Measurements from ENCODE around the gene TRAF5.
"Not testable (repeated sequence)": the region's sequence is repeated elsewhere in the genome, so short reads cannot be mapped to it uniquely, and the experiment has no call there.

The TRAF5 gene

GRCh38 chr1:211326528-211327345 is at the start of gene TRAF5:
Gene TRAF5, plus strand, starts transcription at chr1:211326833. Its CDS starts 26,407 bp downstream, at chr1:211353240.
- DNase-seq, result peak; percentile 63

DNA sequence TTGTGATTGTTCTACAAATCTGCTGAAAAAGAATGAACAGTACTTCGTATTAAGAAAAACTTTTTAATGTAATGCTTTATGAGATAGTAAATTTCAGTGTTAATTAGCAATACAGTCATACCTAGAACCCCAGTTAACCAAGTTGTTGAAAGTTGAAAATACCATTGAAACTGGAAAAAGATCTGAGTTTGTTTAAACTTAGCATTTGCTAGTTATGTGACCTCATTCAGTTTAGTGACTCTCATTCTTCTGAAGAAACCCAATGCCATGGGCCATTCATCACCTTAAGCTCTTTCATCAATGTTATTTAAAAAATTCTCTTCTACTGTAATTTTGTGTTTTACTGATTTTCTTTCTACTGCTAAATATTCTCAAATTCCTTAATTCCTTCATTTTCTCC is 47.3 kb upstream of the TRAF5 start:
- no peak for DNase-seq

DNA sequence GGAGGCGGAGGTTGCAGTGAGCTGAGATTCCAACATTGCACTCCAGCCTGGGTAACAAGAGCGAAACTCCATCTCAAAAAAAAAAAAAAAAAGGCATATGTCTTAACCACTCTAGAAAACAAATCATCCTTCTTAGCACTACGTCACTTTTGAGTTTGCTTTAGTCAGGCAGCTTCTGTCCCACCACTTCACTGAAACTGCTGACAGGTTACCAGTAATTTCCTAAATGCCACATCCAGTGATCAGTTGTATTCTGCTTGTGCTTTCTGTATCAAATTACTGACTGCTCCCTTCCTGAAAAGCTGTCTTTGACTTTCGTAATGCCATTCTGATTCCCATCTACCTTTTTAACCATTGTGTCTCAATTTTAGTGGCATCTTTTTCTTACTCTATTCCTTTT is 45.7 kb upstream of the TRAF5 start:
- DNase-seq, result peak; percentile 70

DNA sequence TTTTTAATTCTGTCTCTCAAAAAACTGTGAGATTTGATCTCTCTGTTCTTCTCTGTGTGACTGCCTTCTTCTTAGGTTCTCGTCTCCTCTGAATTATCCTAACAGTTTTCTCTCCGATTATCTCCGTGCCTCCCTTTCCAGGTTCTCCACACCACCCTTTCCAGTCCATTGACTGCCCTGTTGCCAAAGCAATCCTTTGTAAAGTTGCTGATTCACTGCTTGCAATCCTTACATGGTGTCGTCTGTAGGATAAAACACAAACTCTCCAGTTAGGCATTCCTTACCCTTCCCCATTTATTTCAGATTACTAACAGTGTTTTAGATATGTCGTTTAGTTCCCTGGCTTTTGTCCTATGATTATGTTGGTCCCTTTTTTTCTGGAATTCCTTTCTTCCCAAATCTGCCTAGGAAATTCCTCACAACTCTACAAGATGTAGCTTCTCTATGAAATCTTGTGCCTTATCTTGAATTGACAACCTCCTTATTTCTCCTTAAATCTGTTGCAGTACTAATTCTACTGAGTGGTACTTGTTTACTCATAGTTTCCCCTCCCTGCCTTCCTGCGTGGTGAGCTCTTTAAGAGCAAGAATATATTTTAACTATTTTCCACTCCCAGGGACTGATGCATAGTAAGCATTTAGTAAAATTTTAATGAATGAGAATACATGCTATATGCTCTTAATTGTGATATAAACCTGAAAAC is 45.2 kb upstream of the TRAF5 start:
- peak; percentile 43 for DNase-seq

DNA sequence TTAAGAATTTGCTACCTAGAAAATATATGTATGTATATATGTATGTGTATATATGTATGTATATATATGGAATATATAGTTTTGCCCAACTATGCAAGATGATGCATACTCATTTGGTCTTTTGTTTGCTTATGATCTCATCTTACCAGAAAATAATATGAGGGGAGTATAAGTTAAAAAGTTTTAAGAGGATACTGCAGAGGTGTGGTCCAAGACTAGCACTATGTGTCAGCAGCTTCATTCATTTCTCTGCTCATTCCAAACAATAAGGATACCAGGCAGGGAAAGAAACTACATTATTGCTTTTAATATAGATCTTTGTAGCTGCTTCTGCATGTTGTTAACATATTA is 44.6 kb upstream of the TRAF5 start:
- no peak for DNase-seq

- no peak for DNase-seq
These were observed 41.4 kb upstream of the TRAF5 start for GRCh38 chr1:211285196-211285595.

DNA sequence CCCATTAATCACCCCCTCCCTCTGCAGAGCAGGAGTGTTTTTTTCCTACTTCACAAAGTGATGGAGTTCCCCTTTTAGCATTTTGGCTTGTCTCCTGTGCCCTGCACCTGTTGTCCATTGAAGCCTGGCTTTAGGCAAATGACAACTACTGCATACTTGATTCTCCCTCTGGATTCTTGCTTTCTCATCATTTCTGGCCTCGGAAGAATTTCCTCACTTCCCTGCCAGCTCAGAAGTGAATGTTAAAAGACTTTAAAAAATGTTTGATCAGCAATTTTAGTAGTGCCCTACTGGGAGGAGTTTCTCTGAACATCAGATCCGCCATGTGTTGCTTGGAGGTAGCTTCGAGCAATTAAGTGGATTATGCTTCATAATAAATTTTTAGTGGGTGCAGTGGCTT is 39.4 kb upstream of the TRAF5 start:
- DNase-seq, result no peak

- DNase-seq, result no peak
These were observed 34.2 kb upstream of the TRAF5 start for GRCh38 chr1:211292411-211292810.

DNA sequence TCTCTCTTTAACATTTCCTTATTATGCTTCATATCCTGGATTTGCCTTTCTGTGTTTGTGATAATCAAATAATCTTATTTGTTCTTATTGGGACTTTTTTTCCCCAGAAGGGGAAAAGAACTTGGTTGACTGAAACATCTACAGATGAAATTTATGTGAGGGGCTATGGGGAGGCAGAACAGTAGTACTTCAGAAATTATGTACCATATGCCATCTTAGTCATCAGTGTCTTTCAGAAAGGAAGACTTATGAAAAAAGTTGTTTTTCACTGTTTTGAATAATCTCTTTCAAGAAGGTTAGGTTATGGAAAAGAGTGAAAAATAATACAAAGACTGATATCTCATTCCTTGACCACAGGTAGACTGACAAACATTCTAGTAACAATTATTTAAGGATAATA is 30.2 kb upstream of the TRAF5 start:
- DNase-seq, result peak; percentile 50

- peak; percentile 89 for DNase-seq
These were observed 21.6 kb upstream of the TRAF5 start for GRCh38 chr1:211305044-211305443.

- no peak for DNase-seq
These were observed 17.0 kb upstream of the TRAF5 start for GRCh38 chr1:211309617-211310016.

DNA sequence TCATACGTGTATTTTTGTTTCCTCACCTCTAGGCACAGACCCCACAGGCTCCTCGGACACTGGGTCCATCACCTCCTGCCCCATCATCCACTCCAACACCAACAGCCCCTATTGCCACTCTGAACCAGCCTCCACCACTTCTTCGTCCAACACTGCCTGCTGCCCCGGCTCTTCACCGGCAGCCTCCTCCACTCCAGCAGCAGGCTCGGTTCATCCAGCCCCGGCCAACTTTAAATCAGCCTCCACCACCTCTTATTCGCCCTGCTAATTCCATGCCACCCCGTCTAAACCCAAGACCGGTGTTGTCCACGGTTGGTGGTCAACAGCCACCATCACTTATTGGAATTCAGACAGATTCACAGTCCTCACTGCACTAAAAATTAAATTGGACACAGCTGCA is 13.2 kb upstream of the TRAF5 start:
- DNase-seq, result no peak

GRCh38 chr1:211318576-211319280 is 7.9 kb upstream of the TRAF5 start:
- no peak for DNase-seq

DNA sequence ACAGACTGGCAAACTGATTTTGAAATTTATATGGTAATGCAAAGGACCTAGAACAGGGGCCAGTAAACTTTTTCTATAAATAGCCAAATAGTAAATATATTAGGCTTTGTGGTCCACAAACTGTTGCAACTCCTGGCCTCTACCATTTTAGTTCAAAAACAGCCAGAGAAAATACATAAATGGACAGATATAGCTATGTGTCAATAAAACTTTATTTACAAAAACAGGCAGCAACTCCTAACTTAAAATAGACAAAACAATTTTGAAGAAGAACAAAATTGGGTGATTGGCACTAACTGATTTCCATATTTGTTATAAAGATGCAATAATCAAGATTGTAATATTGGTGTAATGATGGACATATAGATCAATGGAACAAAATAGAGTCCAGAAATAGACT is 6.7 kb upstream of the TRAF5 start:
- no peak for DNase-seq

DNA sequence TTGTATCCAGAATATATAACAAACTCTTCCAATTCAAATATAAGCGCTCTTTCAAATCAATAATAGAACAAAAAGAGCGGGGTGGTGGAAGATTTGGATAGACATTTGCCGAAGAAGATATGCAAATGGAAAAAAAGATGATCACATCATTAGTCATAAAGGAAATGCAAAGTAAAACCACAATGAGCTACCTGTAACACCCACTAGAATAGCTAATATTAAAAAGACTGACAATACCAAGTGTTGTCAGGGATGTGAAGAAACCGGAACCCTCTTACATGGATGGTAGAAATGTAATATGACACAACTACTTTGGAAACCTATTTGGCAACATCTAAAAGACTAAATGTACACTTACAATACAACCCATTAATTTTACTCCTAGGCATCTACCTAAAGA is 5.7 kb upstream of the TRAF5 start:
- peak; percentile 50 for DNase-seq

GRCh38 chr1:211321646-211322045 is 5.0 kb upstream of the TRAF5 start:
- DNase-seq, result not testable (repeated sequence)

GRCh38 chr1:211323156-211324063 is 3.2 kb upstream of the TRAF5 start:
- peak; percentile 82 for DNase-seq

- no peak for DNase-seq
These were observed 1.4 kb upstream of the TRAF5 start for GRCh38 chr1:211324992-211325775.

DNA sequence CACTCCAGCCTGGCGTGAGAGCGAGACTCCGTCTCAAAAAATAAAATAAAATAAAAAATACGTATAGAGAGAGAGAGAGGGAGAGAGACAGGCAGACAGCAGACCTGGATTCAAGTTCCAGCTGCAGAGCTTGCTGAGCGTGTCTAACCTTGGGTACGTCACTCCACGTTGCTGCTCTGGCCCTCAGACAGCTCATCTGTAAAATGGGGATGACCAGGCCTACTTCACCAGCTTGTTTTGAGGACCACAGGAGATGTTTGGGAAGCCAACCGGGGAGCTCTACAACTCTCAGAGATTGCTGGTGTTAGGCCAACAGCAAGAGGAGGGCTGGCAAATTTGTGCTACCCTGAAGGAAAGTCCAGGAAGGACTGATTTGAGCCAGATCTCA is 499 bp upstream of the TRAF5 start:
- no peak for DNase-seq

DNA sequence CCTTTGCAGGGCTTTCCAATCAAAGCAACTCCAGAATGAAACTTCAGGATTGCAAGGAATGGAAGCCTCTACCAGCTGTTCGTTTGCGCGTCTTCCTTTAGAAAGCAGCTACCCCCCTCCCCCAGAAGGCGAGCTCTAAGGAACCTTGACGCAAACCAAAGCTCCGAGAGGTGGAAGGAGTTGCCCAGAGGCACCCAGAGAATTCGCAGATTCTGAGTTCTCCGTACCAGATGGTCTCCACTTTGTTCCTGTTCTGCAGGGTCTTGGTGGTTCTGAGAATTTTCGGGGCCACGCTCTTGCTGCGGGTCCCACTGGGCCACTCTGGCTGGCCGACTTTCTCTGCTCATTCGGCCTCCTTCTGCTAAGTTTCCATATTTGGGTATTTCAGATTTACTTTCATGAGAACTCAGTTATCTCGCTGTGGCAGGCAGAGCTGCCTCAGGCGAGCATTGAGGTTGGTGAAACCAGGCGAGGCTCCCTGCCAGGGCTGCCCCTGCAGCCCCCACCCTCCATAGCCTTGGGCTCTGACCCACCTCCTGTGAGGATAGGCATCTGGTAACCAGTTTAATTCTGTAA is 801 bp downstream of the TRAF5 start:
- peak; percentile 55 for DNase-seq

DNA sequence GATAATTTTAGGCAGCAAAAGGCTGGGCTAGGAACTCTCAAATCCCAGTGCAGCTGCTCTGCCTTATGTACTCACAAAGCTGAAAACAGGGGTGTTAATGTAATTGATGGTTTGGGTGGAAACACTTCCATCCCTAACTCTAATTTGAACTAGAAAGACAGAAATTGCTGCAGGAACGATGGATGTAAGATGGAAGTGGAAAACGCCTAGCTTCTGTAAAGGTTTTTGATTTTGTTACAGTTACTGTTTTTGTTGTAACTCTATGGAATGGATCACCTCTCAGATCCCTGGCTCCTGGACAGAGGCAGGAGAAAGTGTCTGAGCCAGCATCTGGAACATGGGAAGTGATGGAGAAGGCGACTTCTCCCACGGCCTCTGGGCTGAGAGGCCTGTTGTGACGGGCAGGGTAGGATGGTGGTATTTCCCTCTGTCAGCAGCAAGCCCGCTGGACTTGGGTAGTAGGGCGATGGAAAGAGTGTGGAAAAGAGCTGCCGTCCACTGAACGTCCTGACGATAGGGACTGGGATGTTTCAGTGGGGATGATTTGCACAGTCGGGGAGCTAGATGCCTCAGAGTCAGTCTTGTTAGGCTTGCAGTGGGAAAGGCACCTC is 1.6 kb downstream of the TRAF5 start:
- DNase-seq, result no peak
